Measurements from ENCODE around the gene CNOT2. TPM values are rescaled to one million over a fixed set of nuclear protein-coding genes. Genes with fewer than 3 reads are reported as not detected.

CNOT2 gene
- polyA plus RNA-seq, 1 donor (not counting 4 experiments of a cell fraction or from before 2014, with no cell fraction given), result 85.3 TPM

DNA sequence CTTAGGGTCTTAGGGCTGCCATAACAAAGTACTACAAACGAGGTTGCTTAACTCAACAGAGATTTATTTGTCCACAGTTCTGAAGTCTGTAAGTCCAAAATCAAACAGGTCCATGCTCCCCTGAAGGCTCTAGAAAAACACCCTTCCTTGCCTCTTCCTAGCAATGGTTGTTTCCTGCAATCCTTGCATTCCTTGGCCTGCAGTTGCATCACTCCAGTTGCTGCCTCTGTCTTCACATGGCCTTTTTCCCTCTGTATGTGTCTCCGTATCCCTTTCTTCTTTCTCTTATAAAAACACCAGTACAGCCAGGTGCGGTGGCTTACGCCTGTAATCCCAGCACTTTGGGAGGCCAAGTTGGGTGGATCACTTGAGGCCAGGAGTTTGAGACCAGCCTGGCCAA, 140.3 kb downstream of the CNOT2 start:
- H3K4me2 ChIP-seq (ENCODE audit: control insufficient read depth, extremely low read depth, insufficient read depth, low read depth, low read length), result no peak overlapping the region
- H3K4me3 ChIP-seq (ENCODE audit: control insufficient read depth in 2 of 3, extremely low read depth in 1 of 3, insufficient read depth in 2 of 3, low read depth in 1 of 3, low read length in 3 of 3), result no peak overlapping the region
- no peak for FAIRE-seq
- H3K4me1 ChIP-seq (ENCODE audit: control insufficient read depth, extremely low read depth, insufficient read depth, low read length), result no peaks in the 10 kb centered on the region
- H2AFZ ChIP-seq (ENCODE audit: control insufficient read depth, low read length), result no peak overlapping the region
- no peak overlapping the region for H3K9ac ChIP-seq (ENCODE audit: control insufficient read depth, extremely low read depth, insufficient read depth, low read length)
- H3K9me1 ChIP-seq (ENCODE audit: control insufficient read depth, extremely low read depth, insufficient read depth, low read length), result no peaks in the 10 kb centered on the region
- DNase-seq (ENCODE audit: low read depth, low spot score), result no peak
- H3K27me3 ChIP-seq (ENCODE audit: control insufficient read depth, extremely low read depth, insufficient read depth, low read length), result no peaks in the 10 kb centered on the region
- no peaks in the 10 kb centered on the region for H3K36me3 ChIP-seq (ENCODE audit: control insufficient read depth in 2 of 2, extremely low read depth in 1 of 2, insufficient read depth in 2 of 2, low read length in 2 of 2)
- H3K27ac ChIP-seq (ENCODE audit: control insufficient read depth, insufficient read depth, low read length), result no peak overlapping the region
- no peaks in the 10 kb centered on the region for H4K20me1 ChIP-seq (ENCODE audit: control insufficient read depth, extremely low read depth, insufficient read depth, low read length)
- TF ChIP-seq EZH2 (IDR thresholded peaks at IDR 0.05; ENCODE audit: low read length), result no peak
- TF ChIP-seq, protein P1, sequence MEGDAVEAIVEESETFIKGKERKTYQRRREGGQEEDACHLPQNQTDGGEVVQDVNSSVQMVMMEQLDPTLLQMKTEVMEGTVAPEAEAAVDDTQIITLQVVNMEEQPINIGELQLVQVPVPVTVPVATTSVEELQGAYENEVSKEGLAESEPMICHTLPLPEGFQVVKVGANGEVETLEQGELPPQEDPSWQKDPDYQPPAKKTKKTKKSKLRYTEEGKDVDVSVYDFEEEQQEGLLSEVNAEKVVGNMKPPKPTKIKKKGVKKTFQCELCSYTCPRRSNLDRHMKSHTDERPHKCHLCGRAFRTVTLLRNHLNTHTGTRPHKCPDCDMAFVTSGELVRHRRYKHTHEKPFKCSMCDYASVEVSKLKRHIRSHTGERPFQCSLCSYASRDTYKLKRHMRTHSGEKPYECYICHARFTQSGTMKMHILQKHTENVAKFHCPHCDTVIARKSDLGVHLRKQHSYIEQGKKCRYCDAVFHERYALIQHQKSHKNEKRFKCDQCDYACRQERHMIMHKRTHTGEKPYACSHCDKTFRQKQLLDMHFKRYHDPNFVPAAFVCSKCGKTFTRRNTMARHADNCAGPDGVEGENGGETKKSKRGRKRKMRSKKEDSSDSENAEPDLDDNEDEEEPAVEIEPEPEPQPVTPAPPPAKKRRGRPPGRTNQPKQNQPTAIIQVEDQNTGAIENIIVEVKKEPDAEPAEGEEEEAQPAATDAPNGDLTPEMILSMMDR (optimal IDR thresholded peaks at IDR 0.05 in 1 of 3, IDR thresholded peaks at IDR 0.05 in 1 of 3, conservative IDR thresholded peaks at IDR 0.05 in 1 of 3; ENCODE audit: extremely low read depth in 1 of 3, insufficient read depth in 2 of 3, low read length in 3 of 3), result no peak
- dilution Hi-C loops (cut with MboI; ENCODE audit: extremely low pct_ligation_motif_present, low sequenced_read_pairs), result no loop called here
- no peaks in the 10 kb centered on the region for H3K79me2 ChIP-seq (ENCODE audit: control insufficient read depth, insufficient read depth, low read length)
- no peaks in the 10 kb centered on the region for H3K9me3 ChIP-seq (ENCODE audit: control insufficient read depth, low read depth, low read length)

- Histone ChIP-seq H4K20me1 (ENCODE audit: control insufficient read depth, extremely low read depth, insufficient read depth, low read length) (no peaks in the 10 kb centered on the region), H3K9ac (ENCODE audit: control insufficient read depth, extremely low read depth, insufficient read depth, low read length) (no peak overlapping the region), H3K4me2 (ENCODE audit: control insufficient read depth, extremely low read depth, insufficient read depth, low read depth, low read length) (no peak overlapping the region), H3K4me3 (ENCODE audit: control insufficient read depth in 2 of 3, extremely low read depth in 1 of 3, insufficient read depth in 2 of 3, low read depth in 1 of 3, low read length in 3 of 3) (no peak overlapping the region), H3K79me2 (ENCODE audit: control insufficient read depth, insufficient read depth, low read length) (no peaks in the 10 kb centered on the region), H2AFZ (ENCODE audit: control insufficient read depth, low read length) (no peak overlapping the region), H3K27ac (ENCODE audit: control insufficient read depth, insufficient read depth, low read length) (no peak overlapping the region), H3K9me3 (ENCODE audit: control insufficient read depth, low read depth, low read length) (no peaks in the 10 kb centered on the region), H3K9me1 (ENCODE audit: control insufficient read depth, extremely low read depth, insufficient read depth, low read length) (no peaks in the 10 kb centered on the region), H3K27me3 (ENCODE audit: control insufficient read depth, extremely low read depth, insufficient read depth, low read length) (no peaks in the 10 kb centered on the region), H3K36me3 (ENCODE audit: control insufficient read depth in 2 of 2, extremely low read depth in 1 of 2, insufficient read depth in 2 of 2, low read length in 2 of 2) (no peaks in the 10 kb centered on the region), H3K4me1 (ENCODE audit: control insufficient read depth, extremely low read depth, insufficient read depth, low read length) (no peaks in the 10 kb centered on the region)
- DNase-seq (ENCODE audit: low read depth, low spot score) (no peak), FAIRE-seq (no peak)
- dilution Hi-C loops (cut with MboI; ENCODE audit: extremely low pct_ligation_motif_present, low sequenced_read_pairs), result no loop called here
- no peak for TF ChIP-seq EZH2 (IDR thresholded peaks at IDR 0.05; ENCODE audit: low read length)
- TF ChIP-seq, protein P1 (optimal IDR thresholded peaks at IDR 0.05 in 1 of 3, IDR thresholded peaks at IDR 0.05 in 1 of 3, conservative IDR thresholded peaks at IDR 0.05 in 1 of 3; ENCODE audit: extremely low read depth in 1 of 3, insufficient read depth in 2 of 3, low read length in 3 of 3), result no peak
Observed at GRCh38 chr12:70383886-70384285, 140.7 kb downstream of the CNOT2 start.
